OCI-LY1 (cell line): ENCODE results near the gene DRD4.

Source experiments
- H2AFZ ChIP-seq: fragments of 200-600 bp; sonication (generic), shearing (Covaris generic); 2 replicates; pipeline ENCODE4 v1.6.0; 2014; ENCODE audit warnings: antibody characterized with exemption, mild to moderate bottlenecking, low read length
- H3F3A ChIP-seq: fragments of 200-600 bp; sonication (generic), shearing (Covaris generic); 2 replicates; pipeline ENCODE4 v1.6.0; 2014; ENCODE audit warnings: mild to moderate bottlenecking, antibody characterized with exemption, low read length, moderate library complexity; ENCODE audit not compliant: insufficient read depth
- H3K27ac ChIP-seq: fragments of 200-600 bp; sonication (generic); 2 replicates; pipeline ENCODE4 v1.5.1; 2014; ENCODE audit warnings: low read length, mixed run types, mild to moderate bottlenecking, low read depth; ENCODE audit not compliant: poor library complexity, severe bottlenecking
- H3K27me3 ChIP-seq: fragments of 200-600 bp; sonication (generic); 2 replicates; pipeline ENCODE4 v1.6.0; 2014; ENCODE audit warnings: antibody characterized with exemption, mild to moderate bottlenecking, low read length, moderate library complexity; ENCODE audit not compliant: insufficient read depth
- H3K36me3 ChIP-seq: fragments of 200-600 bp; sonication (generic); 2 replicates; pipeline ENCODE4 v1.6.1; 2014; ENCODE audit warnings: mild to moderate bottlenecking, antibody characterized with exemption, low read length, moderate library complexity, mixed read lengths; ENCODE audit not compliant: insufficient read depth
- H3K4me1 ChIP-seq: fragments of 200-600 bp; sonication (generic); 2 replicates; pipeline ENCODE4 v1.5.1; 2014; ENCODE audit warnings: mild to moderate bottlenecking, low read length, moderate library complexity; ENCODE audit not compliant: insufficient read depth, severe bottlenecking
- H3K4me2 ChIP-seq: fragments of 200-600 bp; sonication (generic), shearing (Covaris generic); 2 replicates; pipeline ENCODE4 v1.6.1; 2014; ENCODE audit warnings: low read length
- H3K4me3 ChIP-seq: fragments of 200-600 bp; sonication (generic); 2 replicates; pipeline ENCODE4 v1.5.1; 2014; ENCODE audit warnings: low read length, low read depth, mild to moderate bottlenecking, mixed read lengths; ENCODE audit not compliant: poor library complexity, severe bottlenecking
- H3K79me2 ChIP-seq: fragments of 200-600 bp; shearing (Covaris generic); 2 replicates; pipeline ENCODE4 v1.6.1; 2016; ENCODE audit warnings: mixed run types, low read length, mixed read lengths; ENCODE audit not compliant: insufficient read depth
- H3K9ac ChIP-seq: fragments of 200-600 bp; sonication (generic), shearing (Covaris generic); 2 replicates; pipeline ENCODE4 v1.6.1; 2014; ENCODE audit warnings: mild to moderate bottlenecking, low read length, mixed read lengths
- H3K9me2 ChIP-seq: fragments of 200-600 bp; sonication (generic), shearing (Covaris generic); 2 replicates; pipeline ENCODE4 v1.6.1; 2014; ENCODE audit warnings: low read depth, mild to moderate bottlenecking, low read length, mixed read lengths
- H3K9me3 ChIP-seq: fragments of 200-600 bp; shearing (Covaris generic); 2 replicates; pipeline ENCODE4 v1.6.1; 2014; ENCODE audit warnings: low read length, mixed read lengths
- H4K20me1 ChIP-seq: fragments of 200-600 bp; sonication (generic), shearing (Covaris generic); 2 replicates; pipeline ENCODE4 v1.6.0; 2016; ENCODE audit warnings: mild to moderate bottlenecking, low read length; ENCODE audit not compliant: insufficient read depth
- CTCF ChIP-seq: fragments of 200-600 bp; sonication (generic), shearing (Covaris generic); IDR thresholded peaks from 2 replicates; pipeline ENCODE4 v1.5.1; 2017; ENCODE audit warnings: mild to moderate bottlenecking, antibody characterized with exemption, low read length, moderate library complexity, mixed read lengths
- EZH2 ChIP-seq: fragments of 200-600 bp; sonication (generic), shearing (Covaris generic); IDR thresholded peaks from 2 replicates; pipeline ENCODE4 v1.8.0; 2017; ENCODE audit warnings: borderline replicate concordance, mixed run types, mild to moderate bottlenecking, antibody characterized with exemption, low read length, moderate library complexity, mixed read lengths

Gene DRD4

GRCh38 chr11:615504-616319, 21.4 kb upstream of the DRD4 start, which contains the start of gene IRF7:
Gene IRF7, minus strand, starts transcription at chr11:615950. Its CDS starts 586 bp downstream, at chr11:615364.
- H4K20me1 ChIP-seq: no peaks in the 10 kb centered on the region
- H3K9me2 ChIP-seq: no peaks in the 10 kb centered on the region
- peak within 1 kb of the TSS; percentile 83 for H3K4me2 ChIP-seq
- peaks cover 25% of the 10 kb centered on the region; the same call in 1 of the 2 replicates for H3K36me3 ChIP-seq
- H3F3A ChIP-seq: no peaks in the 10 kb centered on the region
- TF ChIP-seq EZH2 (no peak), CTCF (no peak)
- peak within 1 kb of the TSS; percentile 61 for H3K9ac ChIP-seq
- H3K4me1 ChIP-seq: peaks cover 31% of the 10 kb centered on the region
- peak within 1 kb of the TSS; percentile 65 for H3K4me3 ChIP-seq
- no peaks in the 10 kb centered on the region for H3K9me3 ChIP-seq
- H2AFZ ChIP-seq: no peak within 1 kb of the TSS
- H3K27me3 ChIP-seq: no peaks in the 10 kb centered on the region
- H3K27ac ChIP-seq: peak within 1 kb of the TSS; percentile 52
- H3K79me2 ChIP-seq: no peaks in the 10 kb centered on the region

DNA sequence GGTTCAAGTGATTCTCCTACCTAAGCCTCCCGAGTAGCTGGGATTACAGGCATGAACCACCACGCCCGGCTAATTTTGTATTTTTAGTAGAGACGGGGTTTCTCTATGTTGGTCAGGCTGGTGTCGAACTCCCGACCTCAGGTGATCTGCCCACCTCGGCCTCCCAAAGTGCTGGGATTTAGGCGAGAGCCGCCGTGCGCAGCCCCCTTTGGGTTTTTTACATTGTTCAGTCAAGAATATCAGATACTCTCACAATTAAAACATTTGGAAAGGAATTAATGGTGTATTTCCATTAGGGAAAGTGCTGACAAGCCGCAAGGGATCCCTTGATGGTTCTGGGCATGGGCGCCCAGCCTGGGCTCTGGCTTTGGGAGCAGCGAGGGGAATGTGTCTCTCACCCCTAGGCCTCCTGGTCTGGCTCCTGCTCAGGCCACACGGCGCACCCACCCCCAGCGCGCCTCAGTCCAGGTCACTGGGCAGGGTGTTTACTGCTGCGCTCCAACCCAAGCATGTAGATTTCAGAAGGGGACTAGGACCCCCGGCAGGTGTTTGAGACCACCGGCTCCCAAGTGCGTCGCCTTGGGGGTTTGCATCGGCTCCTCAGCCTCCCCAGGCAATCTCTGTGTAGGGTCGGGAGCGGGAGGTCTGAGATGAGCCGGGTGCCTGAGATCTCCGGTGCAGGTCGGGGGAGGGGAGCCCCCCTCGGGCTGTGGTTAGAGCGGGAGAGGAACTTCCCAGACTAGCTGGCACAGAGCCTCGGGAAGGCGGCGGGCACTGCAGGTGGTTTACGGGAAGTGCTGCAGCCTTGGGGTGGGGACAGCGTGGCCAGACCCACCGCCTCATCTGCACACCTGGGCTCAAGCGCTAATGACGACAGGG, 20.5 kb upstream of the DRD4 start:
- Histone ChIP-seq H3K4me2 (peak overlapping the region; percentile 83), H3K4me1 (peaks cover 31% of the 10 kb centered on the region), H3K9ac (peak overlapping the region; percentile 61; the same call in 1 of the 2 replicates), H3K9me2 (no peaks in the 10 kb centered on the region), H3K27me3 (no peaks in the 10 kb centered on the region), H3K4me3 (peak overlapping the region; percentile 65), H3K27ac (peak overlapping the region; percentile 52), H3K9me3 (no peaks in the 10 kb centered on the region), H3K36me3 (peaks cover 17% of the 10 kb centered on the region; the same call in 1 of the 2 replicates), H2AFZ (no peak overlapping the region), H3K79me2 (no peaks in the 10 kb centered on the region), H3F3A (no peaks in the 10 kb centered on the region), H4K20me1 (no peaks in the 10 kb centered on the region)
- no peak for TF ChIP-seq CTCF
- TF ChIP-seq EZH2: no peak

- H3K27ac ChIP-seq: no peak overlapping the region
- H2AFZ ChIP-seq: no peak overlapping the region
- peaks cover 12% of the 10 kb centered on the region for H3K36me3 ChIP-seq
- H3K9me2 ChIP-seq: no peaks in the 10 kb centered on the region
- no peak overlapping the region for H3K4me2 ChIP-seq
- peaks cover 31% of the 10 kb centered on the region for H3K4me1 ChIP-seq
- H3K9me3 ChIP-seq: no peaks in the 10 kb centered on the region
- H3K9ac ChIP-seq: no peak overlapping the region
- no peak overlapping the region for H3K4me3 ChIP-seq
- no peak for TF ChIP-seq CTCF
- no peak for TF ChIP-seq EZH2
- H3K79me2 ChIP-seq: no peaks in the 10 kb centered on the region
- no peaks in the 10 kb centered on the region for H4K20me1 ChIP-seq
- no peaks in the 10 kb centered on the region for H3K27me3 ChIP-seq
- no peaks in the 10 kb centered on the region for H3F3A ChIP-seq
These were observed 19.7 kb upstream of the DRD4 start for GRCh38 chr11:617199-617911.
